Measurements from ENCODE around the gene TOB1. TPM values are rescaled to one million over a fixed set of nuclear protein-coding genes. Genes with fewer than 3 reads are reported as not detected.

The TOB1 gene
- total and polyA plus RNA-seq, 2 experiments from 2014 or later: 8.4 to 93.8 TPM

GRCh38 chr17:50906443-50906842 lies 40.3 kb upstream of the TOB1 start:
- TF ChIP-seq EZH2phosphoT487 (IDR thresholded peaks at IDR 0.05; ENCODE audit: insufficient read depth, low read depth) (no peak), EZH2 (IDR thresholded peaks at IDR 0.05; ENCODE audit: insufficient read depth, poor library complexity, severe bottlenecking) (no peak)
- H3K9me2 ChIP-seq (ENCODE audit: insufficient read depth): no peaks in the 10 kb centered on the region
- H3K27ac ChIP-seq: no peak overlapping the region
- H3K9ac ChIP-seq: no peak overlapping the region
- no peaks in the 10 kb centered on the region for H3K27me3 ChIP-seq (replicated peaks; ENCODE audit: insufficient read depth)
- no peak for DNase-seq
- H3K4me3 ChIP-seq: no peak overlapping the region
- no peaks in the 10 kb centered on the region for H3K9me3 ChIP-seq (ENCODE audit: low read depth)
- 0 out of 2 replicates have a peak, but pooled peaks cover 6% of the 10 kb centered on the region for H3K4me1 ChIP-seq (ENCODE audit: insufficient read depth)
- 88 to 93% methylated on average over 4 of the region's 4 CpGs for WGBS, 2 experiments (ENCODE audit: low coverage in 1 of 2, low lambda C conversion rate in 2 of 2, missing lambda C conversion rate in 2 of 2)
- no peaks in the 10 kb centered on the region for H4K20me1 ChIP-seq (ENCODE audit: insufficient read depth)
- no peaks in the 10 kb centered on the region for H3K36me3 ChIP-seq (ENCODE audit: low read depth)
- no peaks in the 10 kb centered on the region for H3F3A ChIP-seq (ENCODE audit: insufficient read depth)
- no peaks in the 10 kb centered on the region for H3K79me2 ChIP-seq (ENCODE audit: insufficient read depth)
- no peak overlapping the region for H3K4me2 ChIP-seq (ENCODE audit: unreplicated experiment)
- in situ Hi-C loops (cut with MboI): no loop called here
- H2AFZ ChIP-seq: no peak overlapping the region

DNA sequence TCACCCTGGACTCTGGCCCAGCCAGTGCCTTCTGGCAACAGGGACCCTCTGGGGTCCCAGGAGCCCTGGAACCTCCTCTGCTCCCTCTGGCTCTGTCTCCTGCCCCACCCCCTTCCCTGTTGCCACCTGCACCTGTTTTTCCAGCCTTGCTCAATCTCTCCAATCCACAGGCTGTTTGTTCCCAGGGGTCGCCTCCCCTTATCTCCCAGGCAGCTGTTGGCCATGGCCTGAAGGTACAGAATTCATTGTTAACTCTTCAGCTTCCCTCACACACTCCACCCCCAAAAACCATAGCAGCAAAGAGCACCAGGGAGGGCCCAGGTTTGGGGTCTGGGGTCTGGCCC lies 39.3 kb upstream of the TOB1 start:
- H3K9me3 ChIP-seq (ENCODE audit: low read depth): no peaks in the 10 kb centered on the region
- no peaks in the 10 kb centered on the region for H3K9me2 ChIP-seq (ENCODE audit: insufficient read depth)
- no peak overlapping the region for H3K9ac ChIP-seq
- H4K20me1 ChIP-seq (ENCODE audit: insufficient read depth): no peaks in the 10 kb centered on the region
- no peaks in the 10 kb centered on the region for H3F3A ChIP-seq (ENCODE audit: insufficient read depth)
- in situ Hi-C loops (cut with MboI): no loop called here
- no peaks in the 10 kb centered on the region for H3K27me3 ChIP-seq (replicated peaks; ENCODE audit: insufficient read depth)
- WGBS, 2 experiments (ENCODE audit: low coverage in 1 of 2, low lambda C conversion rate in 2 of 2, missing lambda C conversion rate in 2 of 2): 70 to 88% methylated on average over 1 of the region's 1 CpG
- 0 out of 2 replicates have a peak, but pooled peaks cover 6% of the 10 kb centered on the region for H3K4me1 ChIP-seq (ENCODE audit: insufficient read depth)
- no peak for DNase-seq
- no peak overlapping the region for H2AFZ ChIP-seq
- TF ChIP-seq EZH2phosphoT487 (IDR thresholded peaks at IDR 0.05; ENCODE audit: insufficient read depth, low read depth) (no peak), EZH2 (IDR thresholded peaks at IDR 0.05; ENCODE audit: insufficient read depth, poor library complexity, severe bottlenecking) (no peak)
- H3K36me3 ChIP-seq (ENCODE audit: low read depth): no peaks in the 10 kb centered on the region
- H3K4me3 ChIP-seq: no peak overlapping the region
- no peak overlapping the region for H3K27ac ChIP-seq
- H3K79me2 ChIP-seq (ENCODE audit: insufficient read depth): no peaks in the 10 kb centered on the region
- H3K4me2 ChIP-seq (ENCODE audit: unreplicated experiment): no peak overlapping the region

DNA sequence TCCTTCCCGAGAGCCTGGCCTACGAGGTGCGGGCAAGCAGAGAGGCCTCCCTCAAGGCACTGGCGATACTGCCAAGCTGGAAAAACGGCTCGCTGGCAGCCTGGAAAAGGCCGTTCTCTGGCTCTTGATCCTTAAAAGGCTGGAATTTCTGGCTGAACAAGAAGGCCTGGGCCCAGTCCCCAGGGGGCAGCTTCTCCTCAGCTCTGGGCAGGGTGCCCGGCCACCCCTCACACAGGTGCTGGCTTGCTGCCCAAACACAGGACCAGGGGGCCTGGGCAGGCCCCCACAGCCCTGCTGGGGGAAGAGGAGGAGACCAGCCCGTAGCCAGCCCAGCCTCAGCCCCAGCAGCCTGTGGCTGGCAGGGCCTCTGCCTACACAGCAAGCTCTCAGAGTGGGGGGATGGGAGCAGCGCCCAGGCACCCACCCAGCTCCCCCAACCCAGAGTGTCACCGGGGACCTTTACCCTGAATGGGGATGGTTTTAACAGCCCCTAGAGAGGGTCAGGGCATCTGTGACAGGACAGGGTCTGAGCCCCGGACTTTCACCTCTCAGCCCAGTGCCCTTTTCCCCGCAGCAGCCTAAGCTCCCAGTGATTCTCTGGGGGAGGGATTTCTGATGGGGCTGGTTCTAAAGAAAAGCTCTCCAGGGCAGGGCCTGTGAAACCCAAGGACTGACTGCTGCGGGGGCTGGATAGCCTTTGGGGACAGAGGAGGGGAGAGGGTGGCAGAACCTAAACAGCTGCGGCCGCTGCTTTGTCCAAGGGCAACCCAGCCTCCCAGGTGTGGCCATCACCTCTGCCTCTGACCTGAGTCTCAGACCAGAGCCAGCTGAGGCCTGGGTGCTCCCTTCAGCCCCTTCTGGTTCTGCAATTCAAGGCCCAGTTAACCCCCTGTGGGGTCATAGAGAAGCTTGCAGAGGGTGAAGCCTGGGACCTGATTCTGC lies 38.6 kb upstream of the TOB1 start:
- in situ Hi-C loops (cut with MboI): no loop called here
- peak; percentile 27 for DNase-seq

GRCh38 chr17:50903604-50904517 lies 37.7 kb upstream of the TOB1 start:
- Histone ChIP-seq H4K20me1 (ENCODE audit: insufficient read depth) (no peaks in the 10 kb centered on the region), H3K4me1 (ENCODE audit: insufficient read depth) (0 out of 2 replicates have a peak, but pooled peaks cover 6% of the 10 kb centered on the region), H3F3A (ENCODE audit: insufficient read depth) (no peaks in the 10 kb centered on the region), H3K4me2 (ENCODE audit: unreplicated experiment) (no peak overlapping the region), H3K79me2 (ENCODE audit: insufficient read depth) (no peaks in the 10 kb centered on the region), H3K36me3 (ENCODE audit: low read depth) (no peaks in the 10 kb centered on the region), H3K27ac (no peak overlapping the region), H3K9me2 (ENCODE audit: insufficient read depth) (no peaks in the 10 kb centered on the region), H3K4me3 (no peak overlapping the region), H3K9me3 (ENCODE audit: low read depth) (no peaks in the 10 kb centered on the region), H3K27me3 (replicated peaks; ENCODE audit: insufficient read depth) (no peaks in the 10 kb centered on the region), H2AFZ (peak overlapping the region; percentile 66; the same call in 1 of the 2 replicates), H3K9ac (peak overlapping the region; percentile 30; the same call in 1 of the 2 replicates)
- TF ChIP-seq EZH2 (IDR thresholded peaks at IDR 0.05; ENCODE audit: insufficient read depth, poor library complexity, severe bottlenecking): no peak
- TF ChIP-seq EZH2phosphoT487 (IDR thresholded peaks at IDR 0.05; ENCODE audit: insufficient read depth, low read depth): no peak
- in situ Hi-C loops (cut with MboI): no loop called here
- peak; percentile 43 for DNase-seq
- WGBS, 2 experiments (ENCODE audit: low coverage in 1 of 2, low lambda C conversion rate in 2 of 2, missing lambda C conversion rate in 2 of 2): 76 to 83% methylated on average over 10 of the region's 10 CpGs

More for the DNA sequence above, 38.6 kb upstream of the TOB1 start:
- Histone ChIP-seq H3K9me2 (ENCODE audit: insufficient read depth) (no peaks in the 10 kb centered on the region), H3K27me3 (replicated peaks; ENCODE audit: insufficient read depth) (no peaks in the 10 kb centered on the region), H3K9ac (peak overlapping the region; percentile 30; the same call in 1 of the 2 replicates), H3K4me1 (ENCODE audit: insufficient read depth) (0 out of 2 replicates have a peak, but pooled peaks cover 6% of the 10 kb centered on the region), H3K4me2 (ENCODE audit: unreplicated experiment) (no peak overlapping the region), H3F3A (ENCODE audit: insufficient read depth) (no peaks in the 10 kb centered on the region), H3K4me3 (no peak overlapping the region), H3K79me2 (ENCODE audit: insufficient read depth) (no peaks in the 10 kb centered on the region), H2AFZ (peak overlapping the region; percentile 66; the same call in 1 of the 2 replicates), H3K36me3 (ENCODE audit: low read depth) (no peaks in the 10 kb centered on the region), H4K20me1 (ENCODE audit: insufficient read depth) (no peaks in the 10 kb centered on the region), H3K27ac (no peak overlapping the region), H3K9me3 (ENCODE audit: low read depth) (no peaks in the 10 kb centered on the region)
- TF ChIP-seq EZH2 (IDR thresholded peaks at IDR 0.05; ENCODE audit: insufficient read depth, poor library complexity, severe bottlenecking) (no peak), EZH2phosphoT487 (IDR thresholded peaks at IDR 0.05; ENCODE audit: insufficient read depth, low read depth) (no peak)
- WGBS, 2 experiments (ENCODE audit: low coverage in 1 of 2, low lambda C conversion rate in 2 of 2, missing lambda C conversion rate in 2 of 2): 47 to 49% methylated on average over 14 to 16 of the region's 16 CpGs
